Suprapubic skin (tissue), 3 donors: ENCODE results near the gene KRT36.

Experiments used
- POLR2AphosphoS5 ChIP-seq, 3 donors: sonication (generic); formaldehyde crosslinking; IDR thresholded peaks; one replicate each; pipeline ENCODE4 v1.6.1; 2017; ENCODE audit warnings: antibody characterized with exemption in 3 of 3
- TF ChIP-seq, protein P1 (sequence below), 2 donors: fragments of 200-600 bp in 1 of 2; fragments of 450-650 bp in 1 of 2; sonication (generic) in 1 of 2; IDR thresholded peaks; one replicate each; pipeline ENCODE4 v1.5.1; 2016 to 2019; ENCODE audit warnings: antibody characterized with exemption in 2 of 2, mild to moderate bottlenecking in 1 of 2, moderate library complexity in 1 of 2

GRCh38 chr17:41512546-41513167 is 22.9 kb upstream of the KRT36 start:
- TF ChIP-seq POLR2AphosphoS5 (IDR thresholded peaks at IDR 0.05) = no peak
- TF ChIP-seq, protein P1, sequence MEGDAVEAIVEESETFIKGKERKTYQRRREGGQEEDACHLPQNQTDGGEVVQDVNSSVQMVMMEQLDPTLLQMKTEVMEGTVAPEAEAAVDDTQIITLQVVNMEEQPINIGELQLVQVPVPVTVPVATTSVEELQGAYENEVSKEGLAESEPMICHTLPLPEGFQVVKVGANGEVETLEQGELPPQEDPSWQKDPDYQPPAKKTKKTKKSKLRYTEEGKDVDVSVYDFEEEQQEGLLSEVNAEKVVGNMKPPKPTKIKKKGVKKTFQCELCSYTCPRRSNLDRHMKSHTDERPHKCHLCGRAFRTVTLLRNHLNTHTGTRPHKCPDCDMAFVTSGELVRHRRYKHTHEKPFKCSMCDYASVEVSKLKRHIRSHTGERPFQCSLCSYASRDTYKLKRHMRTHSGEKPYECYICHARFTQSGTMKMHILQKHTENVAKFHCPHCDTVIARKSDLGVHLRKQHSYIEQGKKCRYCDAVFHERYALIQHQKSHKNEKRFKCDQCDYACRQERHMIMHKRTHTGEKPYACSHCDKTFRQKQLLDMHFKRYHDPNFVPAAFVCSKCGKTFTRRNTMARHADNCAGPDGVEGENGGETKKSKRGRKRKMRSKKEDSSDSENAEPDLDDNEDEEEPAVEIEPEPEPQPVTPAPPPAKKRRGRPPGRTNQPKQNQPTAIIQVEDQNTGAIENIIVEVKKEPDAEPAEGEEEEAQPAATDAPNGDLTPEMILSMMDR (IDR thresholded peaks at IDR 0.05) = no peak
